ENCODE results near the gene HECTD1.
"Not testable (repeated sequence)": the region's sequence is repeated elsewhere in the genome, so short reads cannot be mapped to it uniquely, and the experiment has no call there.

The HECTD1 gene

GRCh38 chr14:31194661-31195060 lies 12.9 kb downstream of the HECTD1 start:
- no peak for DNase-seq (ENCODE audit: low spot score)

GRCh38 chr14:31194095-31194494 lies 13.5 kb downstream of the HECTD1 start:
- DNase-seq (ENCODE audit: low spot score), result no peak

- not testable (repeated sequence) for DNase-seq (ENCODE audit: low spot score)
These were observed 15.0 kb downstream of the HECTD1 start for GRCh38 chr14:31192544-31192943.

GRCh38 chr14:31190717-31191263 lies 16.8 kb downstream of the HECTD1 start:
- no peak for DNase-seq (ENCODE audit: low spot score)

- DNase-seq (ENCODE audit: low spot score), result peak; percentile 22
These were observed 17.4 kb downstream of the HECTD1 start for GRCh38 chr14:31190219-31190603.

DNA sequence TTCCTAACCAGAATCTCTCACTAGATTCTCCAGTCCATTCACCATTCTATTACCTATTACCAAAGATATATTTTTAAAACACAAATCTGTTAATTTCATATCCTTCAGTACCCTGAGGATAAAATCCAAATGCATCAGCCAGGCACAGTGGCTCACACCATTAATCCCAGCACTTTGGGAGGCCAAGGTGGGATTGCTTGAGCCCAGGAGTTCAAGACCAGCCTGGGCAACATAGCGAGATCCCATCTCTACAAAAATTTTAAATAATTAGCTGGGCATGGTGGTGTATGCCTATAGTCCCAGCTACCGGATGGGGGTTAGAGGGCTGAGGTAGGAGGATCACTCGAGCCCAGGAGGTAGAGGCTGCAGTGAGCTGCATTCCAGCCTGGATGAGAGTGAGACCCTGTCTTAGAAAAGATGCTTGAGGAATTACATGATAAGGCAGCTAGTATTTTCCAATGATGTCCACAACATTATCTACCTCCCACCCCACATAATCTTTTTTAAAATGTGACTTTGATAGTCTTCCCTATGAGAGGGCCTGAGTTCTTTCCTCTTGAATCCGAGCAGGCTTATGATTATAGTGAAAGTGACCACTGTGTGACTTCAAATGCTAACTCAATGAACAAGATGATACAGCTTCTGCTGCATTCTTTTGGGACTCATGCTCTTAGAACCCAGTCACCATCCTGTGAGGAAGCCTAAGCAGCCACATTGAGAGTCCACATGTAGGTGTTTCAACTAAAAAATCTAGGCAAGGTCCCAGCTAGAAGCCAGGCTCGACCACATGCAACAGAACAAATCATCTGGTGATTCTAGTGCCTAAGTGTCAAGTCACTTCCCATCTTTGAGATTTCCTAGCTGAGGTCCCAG lies 18.0 kb downstream of the HECTD1 start:
- DNase-seq (ENCODE audit: low spot score), result peak; percentile 26

DNA sequence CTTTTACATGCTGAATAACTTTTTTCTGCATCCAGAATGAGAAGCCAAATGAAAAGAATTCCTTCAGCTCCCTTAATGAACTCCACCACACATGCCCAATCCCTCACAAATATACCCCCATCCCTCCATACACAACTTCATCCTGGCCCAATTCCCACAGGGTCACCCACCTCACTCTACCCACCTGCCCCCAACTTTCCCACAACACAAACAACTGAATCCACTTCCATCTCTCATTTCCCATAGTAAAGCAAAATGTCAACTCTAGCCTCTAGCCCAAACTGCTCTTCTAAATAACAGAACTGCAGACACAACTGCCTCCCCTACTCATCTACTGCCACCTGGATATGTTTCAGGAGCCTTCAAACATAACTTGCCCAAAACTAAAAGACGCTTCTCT lies 18.8 kb downstream of the HECTD1 start:
- DNase-seq (ENCODE audit: low spot score), result no peak

- not testable (repeated sequence) for DNase-seq (ENCODE audit: low spot score)
These were observed 25.6 kb downstream of the HECTD1 start for GRCh38 chr14:31182016-31182415.

DNA sequence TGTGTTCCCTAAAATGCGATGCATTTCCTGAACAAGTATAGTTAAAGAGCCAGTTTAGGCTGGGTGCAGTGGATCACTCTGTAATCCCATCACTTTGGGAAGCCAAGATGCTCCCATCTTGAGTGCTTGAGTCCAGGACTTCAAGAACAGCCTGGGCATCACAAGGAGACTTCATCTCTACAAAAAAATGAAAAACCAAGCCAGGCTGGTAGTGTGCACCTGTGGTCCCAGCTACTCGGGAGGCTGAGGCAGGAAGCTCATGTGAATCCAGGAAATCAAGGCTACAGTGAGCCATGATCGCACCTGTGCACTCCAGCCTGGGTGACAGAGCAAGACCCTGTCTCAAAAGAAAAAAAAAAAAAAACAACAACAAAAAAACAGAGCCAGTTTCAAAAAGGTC lies 26.3 kb downstream of the HECTD1 start:
- DNase-seq (ENCODE audit: low spot score), result no peak

GRCh38 chr14:31180299-31181051 lies 27.1 kb downstream of the HECTD1 start:
- DNase-seq (ENCODE audit: low spot score), result no peak

DNA sequence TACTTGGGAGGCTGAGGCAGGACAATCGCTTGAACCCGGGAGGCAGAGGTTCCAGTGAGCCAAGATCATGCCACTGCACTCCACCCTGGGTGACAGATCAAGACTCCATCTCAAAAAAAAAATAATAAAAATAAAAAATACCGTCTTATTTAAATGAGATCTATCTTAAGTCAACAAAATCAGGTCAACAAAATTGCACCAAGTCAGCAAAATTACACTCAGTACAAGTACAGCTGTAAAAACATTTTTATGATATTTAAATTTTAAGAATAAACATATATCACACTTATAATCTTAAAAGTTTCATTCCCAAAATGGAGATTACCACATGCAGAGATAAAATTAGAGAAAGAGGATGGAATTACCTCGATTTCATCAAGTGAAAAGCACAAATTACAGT lies 33.2 kb downstream of the HECTD1 start:
- DNase-seq (ENCODE audit: low spot score), result no peak

DNA sequence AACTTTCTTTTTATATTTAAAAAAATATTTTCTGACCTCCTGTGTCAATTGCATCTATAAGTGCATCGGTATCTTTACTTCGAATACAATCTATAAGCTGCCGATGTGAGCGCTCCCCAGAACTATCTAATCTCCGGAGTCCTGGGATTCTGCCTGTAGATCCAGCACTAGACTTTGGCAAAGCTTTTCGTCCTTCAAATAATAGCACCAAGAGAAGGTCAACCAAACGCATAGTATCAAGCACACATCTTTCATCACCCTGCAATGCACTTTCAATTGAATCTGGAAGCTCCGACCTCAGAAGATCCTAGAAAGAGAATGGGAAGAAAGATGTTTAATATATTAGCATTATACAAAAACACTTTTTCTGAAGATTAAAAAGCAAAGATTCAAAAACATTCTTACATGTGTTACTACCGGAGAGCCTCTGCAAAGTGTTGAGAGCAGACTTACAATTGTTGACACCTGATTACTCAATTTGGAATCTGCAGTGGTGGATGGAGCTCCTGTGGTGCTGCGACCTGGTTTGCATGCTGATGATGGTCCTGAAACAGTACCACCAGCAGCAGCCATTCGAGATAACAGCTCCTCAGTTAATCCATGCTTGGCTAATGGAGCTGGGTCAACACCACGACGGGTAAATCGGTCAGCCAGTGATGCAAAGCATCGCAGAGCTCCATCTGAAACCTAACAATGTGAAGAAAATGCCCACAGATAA lies 34.3 kb downstream of the HECTD1 start:
- no peak for DNase-seq (ENCODE audit: low spot score)

DNA sequence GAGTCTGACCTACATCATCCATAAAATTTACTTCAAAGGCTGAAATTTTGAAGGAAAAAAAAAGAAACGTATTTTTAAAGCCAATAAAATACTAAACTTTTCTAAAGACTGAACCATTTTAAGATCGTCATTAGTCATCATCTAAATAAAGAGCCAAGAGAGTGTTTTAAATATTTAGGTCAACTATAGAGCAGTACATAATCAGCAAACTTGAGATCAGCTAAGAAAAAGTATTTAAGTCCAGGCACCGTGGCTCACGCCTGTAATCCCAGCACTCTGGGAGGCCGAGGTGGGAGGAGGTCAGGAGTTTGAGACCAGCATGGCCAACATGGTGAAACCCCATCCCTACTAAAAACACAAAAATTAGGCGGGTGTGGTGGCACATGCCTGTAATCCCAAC lies 35.5 kb downstream of the HECTD1 start:
- DNase-seq (ENCODE audit: low spot score), result no peak

DNA sequence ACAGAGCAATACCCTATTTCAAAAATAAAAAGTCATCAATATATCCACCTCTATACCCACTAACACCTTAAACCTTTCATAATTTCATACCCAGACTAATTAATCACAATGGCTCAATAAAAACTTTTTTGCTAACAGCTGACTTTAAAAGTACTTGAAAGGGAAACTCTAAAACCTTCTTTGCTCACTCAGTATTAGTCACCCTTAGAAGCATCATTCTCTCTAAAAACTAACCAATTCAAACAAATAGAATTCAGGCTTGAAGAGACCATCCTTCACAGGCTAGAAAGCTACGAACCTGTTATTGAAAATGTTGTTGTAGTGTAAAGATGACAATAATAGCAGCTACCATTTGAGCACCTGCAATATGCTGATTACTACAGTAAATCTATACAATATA lies 37.2 kb downstream of the HECTD1 start:
- DNase-seq (ENCODE audit: low spot score), result peak; percentile 37

- DNase-seq (ENCODE audit: low spot score), result no peak
These were observed 37.7 kb downstream of the HECTD1 start for GRCh38 chr14:31169877-31170276.

DNA sequence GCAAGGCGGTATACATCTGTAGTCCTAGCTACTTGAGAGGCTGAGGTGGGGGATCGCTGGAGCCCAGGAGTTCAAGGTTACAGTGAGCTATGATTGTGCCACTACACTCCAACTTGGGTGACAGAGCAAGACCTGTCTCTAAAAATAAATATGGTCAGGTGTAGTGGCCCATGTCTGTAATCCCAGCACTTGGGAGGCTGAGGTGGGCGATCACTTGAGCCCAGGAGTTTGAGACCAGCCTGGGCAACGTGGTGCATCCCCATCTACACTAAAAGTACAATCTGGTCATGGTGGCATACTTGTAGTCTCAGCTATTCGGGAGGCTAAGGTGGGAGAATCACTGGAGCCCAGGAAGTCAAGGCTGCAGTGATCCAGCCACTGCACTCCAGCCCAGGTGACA lies 40.6 kb downstream of the HECTD1 start:
- DNase-seq (ENCODE audit: low spot score), result no peak

DNA sequence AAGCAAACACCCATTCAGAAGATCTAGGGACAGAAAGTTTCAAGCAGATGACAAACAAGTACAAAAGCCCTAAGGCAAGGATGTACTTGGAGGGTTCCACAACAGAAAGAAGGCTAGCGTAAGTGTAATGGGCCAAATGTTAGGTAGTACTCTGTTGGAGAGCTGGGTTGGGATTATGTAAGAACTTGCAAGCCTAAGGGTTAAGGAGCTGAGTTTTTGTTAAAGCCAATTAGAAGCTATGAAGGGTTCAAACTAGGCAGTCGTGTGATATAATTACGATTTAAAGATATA lies 41.4 kb downstream of the HECTD1 start:
- no peak for DNase-seq (ENCODE audit: low spot score)

GRCh38 chr14:31164115-31164514 lies 43.5 kb downstream of the HECTD1 start:
- DNase-seq (ENCODE audit: low spot score), result no peak

GRCh38 chr14:31162910-31163649 lies 44.5 kb downstream of the HECTD1 start:
- DNase-seq (ENCODE audit: low spot score), result no peak

GRCh38 chr14:31161274-31161673 lies 46.3 kb downstream of the HECTD1 start:
- DNase-seq (ENCODE audit: low spot score), result no peak

- no peak for DNase-seq (ENCODE audit: low spot score)
These were observed 47.8 kb downstream of the HECTD1 start for GRCh38 chr14:31159682-31160296.
